Endothelial cell of umbilical vein (primary cell): ENCODE data around the gene PKNOX2. TPM values are rescaled to one million over a fixed set of nuclear protein-coding genes. Genes with fewer than 3 reads are reported as not detected.

ENCODE experiments used
- BruUV-seq: library from RNA; stranded (reverse); fragments of 400-500 nt; replicated peaks from 2 replicates; lab custom pipeline; 2021; lab: Mats Ljungman, UMichigan
- CTCF ChIA-PET: fragments of 300-600, 350-600 bp; sonication (Branson Sonifier 250); formaldehyde crosslinking; loops from one replicate; lab custom pipeline; 2021; ENCODE audit warnings: antibody characterized with exemption, inconsistent platforms; lab: Charles Lee
- POLR2A ChIA-PET: fragments of 300-600, 350-600 bp; sonication (Branson Sonifier 250); formaldehyde crosslinking; loops from one replicate; lab custom pipeline; 2021; ENCODE audit warnings: antibody characterized with exemption, inconsistent platforms; lab: Charles Lee
- DNase-seq: peaks from one replicate; pipeline ENCODE4 v3.0.0-alpha.2; 2011; ENCODE audit warnings: low read depth, low spot score
- FAIRE-seq: peaks from 2 replicates; lab custom pipeline; 2011; peaks lifted over from hg19 to GRCh38; lab: Jason Lieb, UNC
- H2AFZ ChIP-seq: 2 replicates; pipeline ENCODE4 v1.6.0; 2012; ENCODE audit warnings: low read depth, low read length, control low read depth, inconsistent platforms
- H3K27ac ChIP-seq: 2 replicates; pipeline ENCODE4 v1.5.1; 2011; ENCODE audit warnings: low read depth, mild to moderate bottlenecking, control low read depth, low read length, moderate library complexity; ENCODE audit not compliant: insufficient read depth
- H3K27me3 ChIP-seq, 2 experiments: 2 replicates each; pipeline versions ENCODE4 v1.6.0 to v1.6.1; 2011; ENCODE audit warnings: low read length in 2 of 2, mixed read lengths in 1 of 2; ENCODE audit not compliant: control insufficient read depth in 2 of 2, insufficient read depth in 2 of 2
- H3K36me3 ChIP-seq, 2 experiments: 2 replicates in 1 of 2; 3 replicates in 1 of 2; pipeline ENCODE4 v1.5.1; 2011; ENCODE audit warnings: low read length in 2 of 2, mild to moderate bottlenecking in 1 of 2, moderate library complexity in 1 of 2; ENCODE audit not compliant: control insufficient read depth in 2 of 2, insufficient read depth in 2 of 2; ENCODE audit errors: extremely low read depth in 1 of 2
- H3K4me1 ChIP-seq: 3 replicates; pipeline ENCODE4 v1.5.1; 2011; ENCODE audit warnings: mild to moderate bottlenecking, low read length; ENCODE audit not compliant: control insufficient read depth, insufficient read depth; ENCODE audit errors: extremely low read depth
- H3K4me2 ChIP-seq: 2 replicates; pipeline ENCODE4 v1.6.1; 2011; ENCODE audit warnings: low read length, control low read depth, mixed read lengths; ENCODE audit not compliant: insufficient read depth
- H3K4me3 ChIP-seq, 3 experiments: fragments of 200-600 bp in 1 of 3; sonication (generic), shearing (Covaris generic) in 1 of 3; replicated peaks in 1 of 3; 2 replicates each; pipeline ENCODE4 v1.5.1; 2011 to 2016; ENCODE audit warnings: control low read depth in 3 of 3, low read length in 3 of 3, mild to moderate bottlenecking in 2 of 3, inconsistent platforms in 1 of 3, low read depth in 1 of 3, moderate library complexity in 1 of 3; ENCODE audit not compliant: insufficient read depth in 1 of 3
- H3K79me2 ChIP-seq: 2 replicates; pipeline ENCODE4 v1.6.0; 2012; ENCODE audit warnings: low read length, inconsistent platforms; ENCODE audit not compliant: control insufficient read depth, insufficient read depth
- H3K9ac ChIP-seq: replicated peaks from 2 replicates; pipeline ENCODE3; 2011; ENCODE audit warnings: low read length, control low read depth; ENCODE audit not compliant: insufficient read depth; ENCODE audit errors: extremely low read depth
- H3K9me1 ChIP-seq: replicated peaks from 3 replicates; pipeline ENCODE4 v1.6.0; 2011; ENCODE audit warnings: mild to moderate bottlenecking, low read length; ENCODE audit not compliant: control insufficient read depth, insufficient read depth; ENCODE audit errors: extremely low read depth
- H3K9me3 ChIP-seq: replicated peaks from 2 replicates; pipeline ENCODE4 v1.5.1; 2012; ENCODE audit warnings: low read length, inconsistent platforms; ENCODE audit not compliant: control insufficient read depth, insufficient read depth
- H4K20me1 ChIP-seq: replicated peaks from 2 replicates; pipeline ENCODE3; 2011; ENCODE audit warnings: mild to moderate bottlenecking, low read length; ENCODE audit not compliant: control insufficient read depth, insufficient read depth; ENCODE audit errors: extremely low read depth
- CTCF ChIP-seq, 2 donors: IDR thresholded peaks; 1 replicate in 1 of 2; 2 replicates in 1 of 2; pipeline ENCODE4 v1.5.1; 2011; ENCODE audit warnings: low read length in 2 of 2, mild to moderate bottlenecking in 2 of 2, moderate library complexity in 2 of 2, control low read depth in 1 of 2, inconsistent platforms in 1 of 2, low read depth in 1 of 2; ENCODE audit not compliant: insufficient read depth in 1 of 2; ENCODE audit errors: extremely low read depth in 1 of 2
- EZH2 ChIP-seq: IDR thresholded peaks from 2 replicates; pipeline ENCODE4 v1.6.1; 2012; ENCODE audit warnings: borderline replicate concordance, low read depth, mild to moderate bottlenecking, moderate library complexity, low read length, inconsistent platforms; ENCODE audit not compliant: severe bottlenecking
- FOS ChIP-seq: IDR thresholded peaks from 2 replicates; pipeline ENCODE4 v1.6.1; 2011; ENCODE audit warnings: mild to moderate bottlenecking, low read length, moderate library complexity, borderline replicate concordance; ENCODE audit not compliant: insufficient read depth
- GATA2 ChIP-seq: IDR thresholded peaks from 2 replicates; pipeline ENCODE4 v1.7.0; 2011; ENCODE audit warnings: low read depth, mild to moderate bottlenecking, moderate library complexity, mixed read lengths, low read length; ENCODE audit not compliant: insufficient read length, insufficient read depth
- JUN ChIP-seq: IDR thresholded peaks from 2 replicates; pipeline ENCODE4 v1.6.1; 2011; ENCODE audit warnings: borderline replicate concordance, low read depth; ENCODE audit not compliant: insufficient read length, insufficient read depth
- MAX ChIP-seq: IDR thresholded peaks from 2 replicates; pipeline ENCODE4 v1.6.1; 2011; ENCODE audit not compliant: insufficient read depth, insufficient read length
- MYC ChIP-seq: IDR thresholded peaks from one replicate; pipeline ENCODE4 v1.6.1; 2011; ENCODE audit warnings: mild to moderate bottlenecking, low read depth, low read length
- POLR2A ChIP-seq: IDR thresholded peaks from 2 replicates; pipeline ENCODE4 v1.6.1; 2012; ENCODE audit warnings: low read depth, mild to moderate bottlenecking, control low read depth, low read length
- POLR2AphosphoS5 ChIP-seq: IDR thresholded peaks from 2 replicates; pipeline ENCODE4 v1.6.1; 2012; ENCODE audit warnings: low read depth, mild to moderate bottlenecking, control low read depth, low read length, moderate library complexity; ENCODE audit not compliant: insufficient read depth
- dilution Hi-C: fragments of 300-500 bp; cut with MboI; formaldehyde crosslinking; loops from one replicate; pipeline ENCODE4 v1.15.0; 2019; ENCODE audit warnings: low sequenced_read_pairs; ENCODE audit not compliant: extremely low pct_ligation_motif_present
- intact Hi-C: fragments of 100-400 bp; cut with micrococcal nuclease; formaldehyde crosslinking; loops from one replicate; pipeline ENCODE4 v1.10.0; 2022
- polyA plus RNA-seq, 4 experiments: library from polyadenylated mRNA; depleted of rRNA in 3 of 4; stranded (reverse) in 3 of 4; unstranded in 1 of 4; fragments of >200 nt; gene quantifications; 2 replicates each; pipeline versions ENCODE4 v1.2.1 to v1.2.3, GENCODE V29; 2011 to 2012; ENCODE audit warnings: missing spikeins in 1 of 4
- total RNA-seq: library from RNA; stranded (reverse); gene quantifications from 2 replicates; pipeline ENCODE4 v1.2.3, GENCODE V29; 2021

Gene PKNOX2
- total and polyA plus RNA-seq, 2 donors (not counting 3 experiments of a cell fraction or from before 2014, with no cell fraction given): 0.11 to 0.91 TPM

GRCh38 chr11:125447721-125448120 lies 283.2 kb downstream of the PKNOX2 start:
- H3K4me2 ChIP-seq: no peak overlapping the region
- CTCF ChIA-PET: interaction anchor here (1.6 kb wide), 1 partner anchor 17 kb away, joined by 5 read pairs; no protein-coding TSS in a partner anchor
- H3K9ac ChIP-seq: no peak overlapping the region
- no peak overlapping the region for H2AFZ ChIP-seq
- H3K9me3 ChIP-seq: no peaks in the 10 kb centered on the region
- H3K9me1 ChIP-seq: no peaks in the 10 kb centered on the region
- DNase-seq (no peak), FAIRE-seq (no peak)
- H3K36me3 ChIP-seq: no peaks in the 10 kb centered on the region
- no peak overlapping the region for H3K27ac ChIP-seq
- no peaks in the 10 kb centered on the region for H3K27me3 ChIP-seq
- dilution Hi-C loops (no loop called here), intact Hi-C loops (no loop called here)
- POLR2A ChIA-PET: no interaction called here
- H3K79me2 ChIP-seq: no peaks in the 10 kb centered on the region
- peaks cover 7% of the 10 kb centered on the region for H3K4me1 ChIP-seq
- BruUV-seq: no TSS peak
- no peak for TF ChIP-seq JUN
- no peak for TF ChIP-seq GATA2
- TF ChIP-seq POLR2A: no peak
- TF ChIP-seq FOS: no peak
- TF ChIP-seq EZH2: no peak
- TF ChIP-seq CTCF (IDR thresholded peaks at IDR 0.05; ENCODE audit: extremely low read depth in 1 of 2, insufficient read depth in 1 of 2, low read depth in 1 of 2, low read length in 2 of 2): no peak
- TF ChIP-seq MAX: no peak
- no peak for TF ChIP-seq MYC
- no peak for TF ChIP-seq POLR2AphosphoS5
- no peak overlapping the region for H3K4me3 ChIP-seq
- no peaks in the 10 kb centered on the region for H4K20me1 ChIP-seq
